GM18867 (cell line): ENCODE measurements around the gene INCA1.

Experiments used
- ATAC-seq: cut with Tn5 transposase; IDR thresholded peaks from one replicate; pipeline ENCODE4 v1.9.1; 2021; ENCODE audit warnings: mild to moderate bottlenecking, moderate library complexity; ENCODE audit not compliant: unreplicated experiment

INCA1 gene

GRCh38 chr17:4949321-4950074, 47.8 kb downstream of the INCA1 start:
- peak; percentile 33 for ATAC-seq

GRCh38 chr17:4948931-4949320, 48.4 kb downstream of the INCA1 start:
- ATAC-seq: peak; percentile 41

- ATAC-seq: peak; percentile 19
Measured at GRCh38 chr17:4948166-4948930, 49.0 kb downstream of the INCA1 start, which contains the start of gene PFN1. TSS of gene PFN1 (minus strand) at chr17:4948530. CDS start at chr17:4948394, 136 bp downstream.

- ATAC-seq: peak; percentile 15
Measured at GRCh38 chr17:4947411-4948165, 49.7 kb downstream of the INCA1 start.

GRCh38 chr17:4947010-4947410, 50.3 kb downstream of the INCA1 start:
- no peak for ATAC-seq

GRCh38 chr17:4946312-4946976, 50.9 kb downstream of the INCA1 start:
- ATAC-seq: no peak

GRCh38 chr17:4945944-4946280, 51.4 kb downstream of the INCA1 start:
- no peak for ATAC-seq

- ATAC-seq: no peak
Measured at GRCh38 chr17:4945176-4945943, 52.0 kb downstream of the INCA1 start.

GRCh38 chr17:4944554-4945175, 52.7 kb downstream of the INCA1 start:
- ATAC-seq: no peak

GRCh38 chr17:4944163-4944553, 53.2 kb downstream of the INCA1 start:
- ATAC-seq: no peak

GRCh38 chr17:4942760-4943508, 54.4 kb downstream of the INCA1 start:
- no peak for ATAC-seq

GRCh38 chr17:4941319-4941610, 56.1 kb downstream of the INCA1 start:
- ATAC-seq: no peak

- no peak for ATAC-seq
Measured at GRCh38 chr17:4940555-4941318, 56.6 kb downstream of the INCA1 start.

GRCh38 chr17:4939796-4940554, 57.3 kb downstream of the INCA1 start, which contains the start of the genes RNF167 and SLC25A11:
TSS of gene RNF167 (plus strand) at chr17:4940268. CDS start at chr17:4940910, 642 bp downstream.
TSS of gene SLC25A11 (minus strand) at chr17:4940046. CDS start at chr17:4939910, 136 bp downstream.
- ATAC-seq: peak; percentile 81

- peak; percentile 12 for ATAC-seq
Measured at GRCh38 chr17:4939546-4939795, 57.9 kb downstream of the INCA1 start.

- no peak for ATAC-seq
Measured at GRCh38 chr17:4938688-4939545, 58.4 kb downstream of the INCA1 start.
